T-helper 2 cell treated with Interferon-gamma antibody and Interleukin-4, amounts not matched to agents 5 μg/mL and 100 μg/mL, for 36 hours (primary cell): Measurements from ENCODE around the gene SEC16B.

Experiments
- DNase-seq: peaks from one replicate; pipeline ENCODE4 v3.0.0; 2021; ENCODE audit warnings: low spot score
- H3K27ac Mint-ChIP-seq: one replicate; pipeline ENCODE4 v1.8.0; 2021; ENCODE audit warnings: mild to moderate bottlenecking, mixed read lengths
- H3K27me3 Mint-ChIP-seq: one replicate; pipeline ENCODE4 v1.8.0; 2021; ENCODE audit warnings: low read depth, mixed read lengths
- H3K36me3 Mint-ChIP-seq: one replicate; pipeline ENCODE4 v1.8.0; 2021; ENCODE audit warnings: low read depth, mixed read lengths
- H3K4me1 Mint-ChIP-seq: one replicate; pipeline ENCODE4 v1.8.0; 2021; ENCODE audit warnings: low read depth, mixed read lengths
- H3K4me3 Mint-ChIP-seq: one replicate; pipeline ENCODE4 v1.8.0; 2022; ENCODE audit warnings: mild to moderate bottlenecking, moderate library complexity, mixed read lengths
- H3K9me3 Mint-ChIP-seq: one replicate; pipeline ENCODE4 v1.8.0; 2021; ENCODE audit warnings: mixed read lengths

Gene SEC16B

GRCh38 chr1:177925006-177925405, 44.9 kb downstream of the SEC16B start:
- H3K27me3 Mint-ChIP-seq, result no peaks in the 10 kb centered on the region
- H3K27ac Mint-ChIP-seq, result no peak overlapping the region
- no peaks in the 10 kb centered on the region for H3K4me1 Mint-ChIP-seq
- no peaks in the 10 kb centered on the region for H3K36me3 Mint-ChIP-seq
- H3K9me3 Mint-ChIP-seq, result no peaks in the 10 kb centered on the region
- DNase-seq, result no peak
- H3K4me3 Mint-ChIP-seq, result no peak overlapping the region

DNA sequence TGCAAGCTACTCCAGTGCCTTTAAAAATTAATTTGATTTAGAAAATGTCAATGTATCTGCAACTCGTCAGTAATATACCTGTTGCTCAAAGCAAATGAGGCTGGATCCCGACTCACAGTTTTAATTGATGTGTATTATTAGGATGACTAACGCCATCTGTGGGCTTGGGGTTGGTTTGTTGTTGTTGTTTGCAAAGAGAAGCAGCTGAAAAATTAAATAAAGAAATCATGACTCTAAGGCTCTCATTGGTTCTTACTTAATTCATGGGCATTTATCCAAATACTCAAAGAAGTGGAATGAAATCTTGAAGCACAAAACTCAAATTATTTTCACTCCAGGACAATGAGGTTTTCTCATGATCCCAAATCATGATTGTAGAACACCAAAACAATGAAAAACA, 46.4 kb downstream of the SEC16B start:
- no peaks in the 10 kb centered on the region for H3K27me3 Mint-ChIP-seq
- H3K4me1 Mint-ChIP-seq, result no peaks in the 10 kb centered on the region
- H3K36me3 Mint-ChIP-seq, result no peaks in the 10 kb centered on the region
- no peaks in the 10 kb centered on the region for H3K9me3 Mint-ChIP-seq
- H3K4me3 Mint-ChIP-seq, result no peak overlapping the region
- no peak overlapping the region for H3K27ac Mint-ChIP-seq
- DNase-seq, result no peak

DNA sequence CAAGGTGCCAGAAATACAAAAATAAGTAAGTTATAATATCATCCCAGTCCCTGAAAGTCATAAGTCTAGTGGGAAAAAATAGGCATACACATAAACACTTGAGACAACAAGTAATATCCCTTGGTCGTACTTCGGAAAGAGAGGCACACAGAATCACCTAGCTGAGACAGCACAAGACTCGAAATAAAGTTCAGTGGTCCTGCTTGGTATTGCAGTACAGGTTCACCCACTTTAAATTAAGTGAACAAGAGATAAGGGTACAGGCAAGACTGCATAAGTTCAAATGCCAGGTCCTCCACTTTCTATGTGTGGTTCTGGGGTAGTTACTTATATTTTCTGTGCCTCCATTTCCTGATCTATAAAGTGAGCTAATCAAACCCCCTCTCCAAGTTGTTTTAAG, 47.6 kb downstream of the SEC16B start:
- Mint-ChIP-seq H3K4me3 (no peak overlapping the region), H3K4me1 (no peaks in the 10 kb centered on the region), H3K27me3 (no peaks in the 10 kb centered on the region), H3K27ac (no peak overlapping the region), H3K36me3 (no peaks in the 10 kb centered on the region), H3K9me3 (no peaks in the 10 kb centered on the region)
- DNase-seq, result no peak

DNA sequence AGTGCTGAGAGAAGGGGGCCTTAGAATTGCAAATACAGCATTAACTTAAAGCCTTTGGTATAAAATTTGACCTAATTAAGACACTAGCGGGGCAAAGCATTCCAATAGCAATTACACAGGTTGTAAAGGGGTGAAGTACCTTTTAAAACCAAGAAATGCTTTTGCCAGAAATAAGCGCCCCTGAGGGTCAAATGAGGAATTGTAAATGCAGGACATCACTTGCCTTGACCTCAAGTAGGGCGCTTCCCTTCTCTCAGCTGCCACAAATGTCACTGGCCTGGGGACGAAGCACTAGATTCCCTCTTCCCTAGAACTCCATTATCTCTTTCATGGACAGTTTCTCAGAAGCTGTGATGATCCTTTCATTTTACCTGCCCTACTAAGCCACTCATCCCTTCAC, 48.3 kb downstream of the SEC16B start:
- Mint-ChIP-seq H3K36me3 (no peaks in the 10 kb centered on the region), H3K9me3 (no peaks in the 10 kb centered on the region), H3K4me1 (no peaks in the 10 kb centered on the region), H3K4me3 (no peak overlapping the region), H3K27ac (no peak overlapping the region), H3K27me3 (no peaks in the 10 kb centered on the region)
- no peak for DNase-seq

GRCh38 chr1:177920091-177920490, 49.8 kb downstream of the SEC16B start:
- no peaks in the 10 kb centered on the region for H3K27me3 Mint-ChIP-seq
- DNase-seq, result no peak
- H3K27ac Mint-ChIP-seq, result no peak overlapping the region
- no peak overlapping the region for H3K4me3 Mint-ChIP-seq
- no peaks in the 10 kb centered on the region for H3K9me3 Mint-ChIP-seq
- H3K4me1 Mint-ChIP-seq, result no peaks in the 10 kb centered on the region
- H3K36me3 Mint-ChIP-seq, result no peaks in the 10 kb centered on the region

- no peak for DNase-seq
- no peaks in the 10 kb centered on the region for H3K36me3 Mint-ChIP-seq
- no peaks in the 10 kb centered on the region for H3K9me3 Mint-ChIP-seq
- H3K4me3 Mint-ChIP-seq, result no peak overlapping the region
- H3K4me1 Mint-ChIP-seq, result no peaks in the 10 kb centered on the region
- no peak overlapping the region for H3K27ac Mint-ChIP-seq
- no peaks in the 10 kb centered on the region for H3K27me3 Mint-ChIP-seq
Measured at GRCh38 chr1:177915641-177916040, 54.2 kb downstream of the SEC16B start.

GRCh38 chr1:177914603-177915002, 55.3 kb downstream of the SEC16B start:
- Mint-ChIP-seq H3K4me1 (no peaks in the 10 kb centered on the region), H3K9me3 (no peaks in the 10 kb centered on the region), H3K36me3 (no peaks in the 10 kb centered on the region), H3K27me3 (no peaks in the 10 kb centered on the region), H3K27ac (no peak overlapping the region), H3K4me3 (no peak overlapping the region)
- no peak for DNase-seq

DNA sequence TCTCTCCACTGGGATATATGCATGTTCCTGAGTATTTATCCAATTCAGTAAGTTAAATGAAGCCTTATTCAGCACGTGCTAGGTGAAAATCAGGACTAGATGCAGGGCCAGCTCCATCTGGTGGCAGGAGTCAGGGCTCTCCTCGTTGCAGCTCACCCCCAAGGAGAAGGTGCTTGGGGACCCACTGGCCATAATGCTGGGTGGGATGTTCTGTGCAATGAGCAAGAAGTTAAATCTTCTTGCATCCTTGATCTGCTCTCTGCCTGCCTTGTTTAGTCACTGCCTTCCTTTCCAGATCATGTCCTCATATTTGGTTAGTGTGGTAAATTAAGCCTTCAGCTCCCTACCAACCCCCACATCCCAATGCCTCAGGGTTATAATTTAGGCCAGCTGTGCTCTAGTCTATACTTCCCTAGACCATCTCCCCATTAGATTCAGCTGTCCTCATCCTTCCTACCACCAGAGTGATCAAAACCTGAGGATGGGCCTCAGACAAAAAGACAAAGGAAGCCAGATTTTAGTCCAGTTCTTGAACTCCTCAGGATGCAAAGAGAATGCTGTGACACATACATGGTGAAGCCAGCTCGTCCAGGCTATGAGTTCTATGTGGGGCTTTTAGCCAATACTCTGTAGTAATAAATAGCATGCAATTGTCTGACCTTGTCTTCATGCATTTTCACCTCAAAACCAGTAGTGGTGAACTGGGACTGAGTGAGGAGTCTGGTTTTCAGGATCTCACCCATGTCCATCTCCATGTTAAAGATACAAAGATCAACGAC, 55.9 kb downstream of the SEC16B start:
- no peak for DNase-seq
- H3K4me1 Mint-ChIP-seq, result no peaks in the 10 kb centered on the region
- no peaks in the 10 kb centered on the region for H3K27me3 Mint-ChIP-seq
- H3K27ac Mint-ChIP-seq, result no peak overlapping the region
- no peaks in the 10 kb centered on the region for H3K36me3 Mint-ChIP-seq
- H3K4me3 Mint-ChIP-seq, result no peak overlapping the region
- no peaks in the 10 kb centered on the region for H3K9me3 Mint-ChIP-seq

DNA sequence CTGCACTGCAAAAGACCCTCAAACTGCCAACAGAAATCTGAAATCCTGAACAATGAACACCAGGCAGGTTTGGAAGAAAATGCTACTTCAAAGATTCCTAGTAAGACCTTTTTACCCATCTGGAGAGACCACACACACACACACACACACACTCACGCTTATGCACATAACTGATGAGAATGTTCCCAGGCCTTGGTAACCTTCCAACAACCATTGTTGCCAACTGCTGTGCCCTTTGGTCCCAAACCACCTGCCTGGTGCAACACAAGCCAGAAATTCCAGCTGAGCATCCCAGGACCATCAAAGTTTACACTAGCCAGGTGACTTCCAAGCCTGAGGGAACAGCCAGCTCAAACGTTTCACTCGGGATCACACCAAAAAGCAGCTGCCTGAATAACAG, 56.9 kb downstream of the SEC16B start:
- Mint-ChIP-seq H3K27ac (no peak overlapping the region), H3K27me3 (no peaks in the 10 kb centered on the region), H3K4me3 (no peak overlapping the region), H3K9me3 (no peaks in the 10 kb centered on the region), H3K4me1 (no peaks in the 10 kb centered on the region), H3K36me3 (no peaks in the 10 kb centered on the region)
- no peak for DNase-seq

- H3K4me1 Mint-ChIP-seq, result no peaks in the 10 kb centered on the region
- H3K27me3 Mint-ChIP-seq, result no peaks in the 10 kb centered on the region
- H3K9me3 Mint-ChIP-seq, result no peaks in the 10 kb centered on the region
- no peak for DNase-seq
- no peaks in the 10 kb centered on the region for H3K36me3 Mint-ChIP-seq
- H3K4me3 Mint-ChIP-seq, result no peak overlapping the region
- no peak overlapping the region for H3K27ac Mint-ChIP-seq
Measured at GRCh38 chr1:177909416-177909815, 60.4 kb downstream of the SEC16B start.

GRCh38 chr1:177907000-177907399, 62.9 kb downstream of the SEC16B start:
- H3K9me3 Mint-ChIP-seq, result no peaks in the 10 kb centered on the region
- no peak for DNase-seq
- H3K4me1 Mint-ChIP-seq, result no peaks in the 10 kb centered on the region
- H3K4me3 Mint-ChIP-seq, result no peak overlapping the region
- no peaks in the 10 kb centered on the region for H3K27me3 Mint-ChIP-seq
- H3K27ac Mint-ChIP-seq, result no peak overlapping the region
- H3K36me3 Mint-ChIP-seq, result no peaks in the 10 kb centered on the region

- Mint-ChIP-seq H3K27me3 (no peaks in the 10 kb centered on the region), H3K27ac (no peak overlapping the region), H3K4me3 (no peak overlapping the region), H3K36me3 (no peaks in the 10 kb centered on the region), H3K9me3 (no peaks in the 10 kb centered on the region), H3K4me1 (no peaks in the 10 kb centered on the region)
- no peak for DNase-seq
Measured at GRCh38 chr1:177905686-177906085, 64.2 kb downstream of the SEC16B start.

DNA sequence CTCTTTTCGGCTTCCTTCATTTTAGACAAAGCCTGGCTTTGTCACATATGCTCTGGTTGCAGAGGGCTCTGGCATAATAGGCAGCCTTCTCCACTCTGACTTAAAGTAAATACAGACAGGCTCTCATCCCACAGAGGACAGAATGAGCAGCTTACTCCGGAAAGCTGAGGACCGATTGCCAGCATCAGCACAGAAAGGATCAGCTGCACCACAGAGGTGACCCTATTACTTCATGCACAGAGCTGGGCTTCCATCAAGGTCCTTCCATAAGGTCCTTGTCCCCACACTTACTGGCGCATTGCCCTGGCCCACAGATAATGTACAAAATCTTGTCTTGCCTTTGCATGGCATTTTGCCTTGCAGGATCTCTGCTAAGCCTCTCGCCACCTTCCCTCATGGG, 67.6 kb downstream of the SEC16B start:
- Mint-ChIP-seq H3K27me3 (no peaks in the 10 kb centered on the region), H3K9me3 (no peaks in the 10 kb centered on the region), H3K4me1 (no peaks in the 10 kb centered on the region), H3K36me3 (no peaks in the 10 kb centered on the region), H3K4me3 (no peak overlapping the region), H3K27ac (no peak overlapping the region)
- no peak for DNase-seq

- no peak overlapping the region for H3K27ac Mint-ChIP-seq
- H3K36me3 Mint-ChIP-seq, result no peaks in the 10 kb centered on the region
- no peak for DNase-seq
- H3K4me3 Mint-ChIP-seq, result no peak overlapping the region
- H3K4me1 Mint-ChIP-seq, result no peaks in the 10 kb centered on the region
- H3K9me3 Mint-ChIP-seq, result no peaks in the 10 kb centered on the region
- no peaks in the 10 kb centered on the region for H3K27me3 Mint-ChIP-seq
Measured at GRCh38 chr1:177897998-177898654, 71.7 kb downstream of the SEC16B start.
